Fibroblast of lung (primary cell): Measurements from ENCODE around the gene SRD5A1. TPM values are rescaled to one million over a fixed set of nuclear protein-coding genes. Genes with fewer than 3 reads are reported as not detected.

ENCODE experiments used
- DNase-seq, 2 donors: peaks; one replicate each; pipeline versions ENCODE4 v3.0.0 to v3.0.0-alpha.2; 2010; ENCODE audit warnings: low read depth in 2 of 2
- H2AFZ ChIP-seq: 2 replicates; pipeline ENCODE4 v1.5.1; 2012; ENCODE audit warnings: low read length, control low read depth, inconsistent platforms
- H3K27ac ChIP-seq: 2 replicates; pipeline ENCODE4 v1.5.1; 2011; ENCODE audit warnings: low read length, control low read depth; ENCODE audit not compliant: insufficient read depth
- H3K27me3 ChIP-seq: 2 replicates; pipeline ENCODE4 v1.5.1; 2011; ENCODE audit warnings: mild to moderate bottlenecking, low read length; ENCODE audit not compliant: control insufficient read depth, insufficient read depth
- H3K36me3 ChIP-seq: 2 replicates; pipeline ENCODE4 v1.5.1; 2011; ENCODE audit warnings: low read length; ENCODE audit not compliant: control insufficient read depth, insufficient read depth
- H3K4me1 ChIP-seq: 2 replicates; pipeline ENCODE4 v1.5.1; 2011; ENCODE audit warnings: low read length; ENCODE audit not compliant: control insufficient read depth, insufficient read depth; ENCODE audit errors: extremely low read depth
- H3K4me2 ChIP-seq: 2 replicates; pipeline ENCODE4 v1.5.1; 2011; ENCODE audit warnings: low read length, control low read depth; ENCODE audit not compliant: insufficient read depth; ENCODE audit errors: extremely low read depth
- H3K4me3 ChIP-seq, 4 experiments: fragments of 200-600 bp in 1 of 4; sonication (generic) in 1 of 4; replicated peaks in 1 of 4; 2 replicates each; pipeline ENCODE4 v1.5.1; 2011 to 2016; ENCODE audit warnings: low read length in 4 of 4, low read depth in 3 of 4, mild to moderate bottlenecking in 3 of 4, control low read depth in 2 of 4, inconsistent platforms in 1 of 4, mixed read lengths in 1 of 4; ENCODE audit not compliant: insufficient read depth in 1 of 4; ENCODE audit errors: control extremely low read depth in 1 of 4
- H3K79me2 ChIP-seq: 2 replicates; pipeline ENCODE4 v1.5.1; 2012; ENCODE audit warnings: mild to moderate bottlenecking, low read length, inconsistent platforms; ENCODE audit not compliant: control insufficient read depth, insufficient read depth
- H3K9ac ChIP-seq: 2 replicates; pipeline ENCODE4 v1.5.1; 2011; ENCODE audit warnings: mild to moderate bottlenecking, low read length, control low read depth; ENCODE audit not compliant: insufficient read depth
- H3K9me3 ChIP-seq: 2 replicates; pipeline ENCODE4 v1.5.1; 2012; ENCODE audit warnings: low read depth, low read length; ENCODE audit not compliant: control insufficient read depth, insufficient read depth
- H4K20me1 ChIP-seq: 2 replicates; pipeline ENCODE4 v1.5.1; 2011; ENCODE audit warnings: low read length; ENCODE audit not compliant: control insufficient read depth, insufficient read depth; ENCODE audit errors: extremely low read depth
- EZH2 ChIP-seq: IDR thresholded peaks from 2 replicates; pipeline ENCODE4 v1.5.1; 2012; ENCODE audit warnings: low read length, control low read depth, mild to moderate bottlenecking; ENCODE audit errors: missing control alignments
- polyA plus RNA-seq, 2 donors: library from polyadenylated mRNA; depleted of rRNA in 1 of 2; stranded (reverse) in 1 of 2; unstranded in 1 of 2; fragments of >200 nt; gene quantifications; 2 replicates each; pipeline ENCODE4 v1.2.1, GENCODE V29; 2011 to 2012; ENCODE audit warnings: missing spikeins in 1 of 2
- total RNA-seq: library from RNA; depleted of rRNA; stranded (reverse); fragments of >200 nt; gene quantifications from 2 replicates; pipeline ENCODE4 v1.2.1, GENCODE V29; 2014
- TF ChIP-seq, protein P1 (sequence below), 2 donors: IDR thresholded peaks in 1 of 2; conservative IDR thresholded peaks in 1 of 2; 1 replicate in 1 of 2; 2 replicates in 1 of 2; pipeline ENCODE4 v1.5.1; 2011 to 2012; ENCODE audit warnings: low read length in 2 of 2, control low read depth in 1 of 2, inconsistent platforms in 1 of 2, low read depth in 1 of 2, mild to moderate bottlenecking in 1 of 2

SRD5A1 gene
- total and polyA plus RNA-seq, 2 donors (not counting 1 experiment from before 2014, with no cell fraction given) = 12.1 to 20.6 TPM

DNA sequence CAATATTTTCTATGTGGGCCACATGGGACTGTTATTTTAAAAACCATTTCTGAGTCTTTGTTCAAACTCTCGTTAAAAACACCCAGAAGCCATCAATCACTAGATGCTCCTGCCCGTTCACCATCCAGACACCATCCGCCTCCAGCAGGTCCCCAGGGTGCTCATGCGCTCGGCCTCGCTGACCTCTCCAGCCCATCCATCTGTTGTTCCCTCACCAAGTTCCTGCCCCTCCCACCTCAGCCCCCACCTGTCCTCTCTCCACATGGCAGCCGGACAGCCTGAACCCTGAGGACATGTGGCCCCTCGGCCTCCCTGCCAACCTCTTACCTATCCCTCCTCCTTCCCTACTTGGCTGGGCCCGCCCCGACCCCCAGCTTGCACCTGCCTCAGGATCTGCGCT lies 32.0 kb upstream of the SRD5A1 start:
- H3K4me3 ChIP-seq = no peak overlapping the region
- H3K4me2 ChIP-seq = no peak overlapping the region
- H3K9me3 ChIP-seq = no peaks in the 10 kb centered on the region
- no peaks in the 10 kb centered on the region for H4K20me1 ChIP-seq
- H3K27me3 ChIP-seq = no peaks in the 10 kb centered on the region
- H3K27ac ChIP-seq = no peak overlapping the region
- no peaks in the 10 kb centered on the region for H3K4me1 ChIP-seq
- no peaks in the 10 kb centered on the region for H3K79me2 ChIP-seq
- peaks cover 22% of the 10 kb centered on the region for H3K36me3 ChIP-seq
- H2AFZ ChIP-seq = no peak overlapping the region
- DNase-seq = no peak
- H3K9ac ChIP-seq = no peak overlapping the region
- no peak for TF ChIP-seq EZH2
- TF ChIP-seq, protein P1, sequence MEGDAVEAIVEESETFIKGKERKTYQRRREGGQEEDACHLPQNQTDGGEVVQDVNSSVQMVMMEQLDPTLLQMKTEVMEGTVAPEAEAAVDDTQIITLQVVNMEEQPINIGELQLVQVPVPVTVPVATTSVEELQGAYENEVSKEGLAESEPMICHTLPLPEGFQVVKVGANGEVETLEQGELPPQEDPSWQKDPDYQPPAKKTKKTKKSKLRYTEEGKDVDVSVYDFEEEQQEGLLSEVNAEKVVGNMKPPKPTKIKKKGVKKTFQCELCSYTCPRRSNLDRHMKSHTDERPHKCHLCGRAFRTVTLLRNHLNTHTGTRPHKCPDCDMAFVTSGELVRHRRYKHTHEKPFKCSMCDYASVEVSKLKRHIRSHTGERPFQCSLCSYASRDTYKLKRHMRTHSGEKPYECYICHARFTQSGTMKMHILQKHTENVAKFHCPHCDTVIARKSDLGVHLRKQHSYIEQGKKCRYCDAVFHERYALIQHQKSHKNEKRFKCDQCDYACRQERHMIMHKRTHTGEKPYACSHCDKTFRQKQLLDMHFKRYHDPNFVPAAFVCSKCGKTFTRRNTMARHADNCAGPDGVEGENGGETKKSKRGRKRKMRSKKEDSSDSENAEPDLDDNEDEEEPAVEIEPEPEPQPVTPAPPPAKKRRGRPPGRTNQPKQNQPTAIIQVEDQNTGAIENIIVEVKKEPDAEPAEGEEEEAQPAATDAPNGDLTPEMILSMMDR (conservative IDR thresholded peaks at IDR 0.05 in 1 of 2, IDR thresholded peaks at IDR 0.05 in 1 of 2; ENCODE audit: low read depth in 1 of 2, low read length in 2 of 2) = no peak

DNA sequence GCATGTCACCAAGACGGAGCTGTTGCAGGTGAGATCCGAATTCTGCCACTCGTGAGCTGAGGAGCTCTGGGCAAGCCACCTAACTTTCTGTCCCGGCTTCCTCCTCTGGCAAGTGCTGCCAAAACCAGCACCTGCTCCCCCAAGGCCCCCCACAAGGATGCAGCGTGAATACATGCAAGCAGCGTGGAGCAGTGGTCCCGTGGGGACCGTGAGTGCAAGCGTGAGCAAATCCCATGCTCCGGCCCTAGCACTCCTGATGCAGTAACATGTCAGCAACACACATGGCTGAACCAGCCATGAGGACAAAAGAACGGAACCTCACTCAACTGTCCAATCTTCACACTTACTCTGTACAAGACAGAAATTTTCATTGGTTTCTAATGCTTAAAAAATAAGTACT lies 31.4 kb upstream of the SRD5A1 start:
- Histone ChIP-seq H3K27ac (no peak overlapping the region), H3K9me3 (no peaks in the 10 kb centered on the region), H2AFZ (no peak overlapping the region), H3K36me3 (peaks cover 23% of the 10 kb centered on the region), H3K27me3 (no peaks in the 10 kb centered on the region), H3K4me1 (no peaks in the 10 kb centered on the region), H4K20me1 (no peaks in the 10 kb centered on the region), H3K4me2 (no peak overlapping the region), H3K9ac (no peak overlapping the region), H3K4me3 (no peak overlapping the region), H3K79me2 (no peaks in the 10 kb centered on the region)
- TF ChIP-seq, protein P1 (conservative IDR thresholded peaks at IDR 0.05 in 1 of 2, IDR thresholded peaks at IDR 0.05 in 1 of 2; ENCODE audit: low read depth in 1 of 2, low read length in 2 of 2) = no peak
- no peak for TF ChIP-seq EZH2
- DNase-seq = no peak

DNA sequence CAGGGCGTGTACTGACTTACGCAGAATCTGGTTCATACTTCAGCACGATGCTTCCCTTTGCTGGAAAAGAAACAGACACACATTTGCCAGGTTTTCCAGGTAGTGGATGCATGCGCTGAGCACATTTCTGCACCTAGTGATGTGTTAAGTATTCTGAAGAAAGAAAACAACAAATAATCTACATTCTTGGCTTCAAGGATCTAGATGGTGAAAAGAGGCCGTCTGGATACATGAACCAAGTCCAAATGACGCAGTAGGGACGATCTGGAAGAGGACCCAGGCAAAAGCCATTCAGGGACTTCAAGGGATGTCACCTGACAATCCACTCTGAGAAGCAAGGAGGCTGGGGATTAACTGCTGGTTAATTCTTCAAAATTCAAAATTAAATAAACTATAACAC lies 30.8 kb upstream of the SRD5A1 start:
- Histone ChIP-seq H3K9ac (no peak overlapping the region), H3K9me3 (no peaks in the 10 kb centered on the region), H2AFZ (no peak overlapping the region), H3K27me3 (no peaks in the 10 kb centered on the region), H3K4me3 (no peak overlapping the region), H3K79me2 (no peaks in the 10 kb centered on the region), H3K27ac (no peak overlapping the region), H3K4me1 (no peaks in the 10 kb centered on the region), H3K36me3 (peaks cover 26% of the 10 kb centered on the region), H4K20me1 (no peaks in the 10 kb centered on the region), H3K4me2 (no peak overlapping the region)
- no peak for DNase-seq
- TF ChIP-seq EZH2 = no peak
- TF ChIP-seq, protein P1 (conservative IDR thresholded peaks at IDR 0.05 in 1 of 2, IDR thresholded peaks at IDR 0.05 in 1 of 2; ENCODE audit: low read depth in 1 of 2, low read length in 2 of 2) = no peak
